ENCODE measurements around the gene XAB2. TPM values are rescaled to one million over a fixed set of nuclear protein-coding genes. Genes with fewer than 3 reads are reported as not detected.

Gene XAB2
- total and polyA plus RNA-seq, 4 donors: 34.1 to 48.3 (median 39.3) TPM

- Histone ChIP-seq H3K9ac (ENCODE audit: insufficient read depth in 1 of 2, low read length in 2 of 2) (peak within 1 kb of the TSS; percentile 1 to 37), H3K9me3 (ENCODE audit: control insufficient read depth in 4 of 4, insufficient read depth in 3 of 4, low read length in 3 of 4) (peaks cover 0 to 2% (median 0%) of the 10 kb centered on the region in 4 donors), H3K4me1 (ENCODE audit: control insufficient read depth in 5 of 5, insufficient read depth in 5 of 5, low read length in 5 of 5) (peaks cover 0 to 12% (median 0%) of the 10 kb centered on the region in 5 donors), H3K4me3 (peak within 1 kb of the TSS; percentile 51), H3K27me3 (ENCODE audit: control insufficient read depth in 3 of 3, insufficient read depth in 3 of 3, low read length in 2 of 3) (peaks cover 0 to 3% (median 0%) of the 10 kb centered on the region in 3 donors), H3K27ac (ENCODE audit: low read depth in 1 of 2, low read length in 1 of 2) (peak within 1 kb of the TSS in 1 of 2 donors; percentile 86), H3K36me3 (ENCODE audit: control insufficient read depth in 4 of 4, insufficient read depth in 4 of 4, low read length in 4 of 4) (peaks cover 0 to 12% (median 3%) of the 10 kb centered on the region in 4 donors)
- WGBS, 2 donors: 4 to 7% methylated on average over 43 to 61 of the region's 61 CpGs
- no peak for TF ChIP-seq CTCF (IDR thresholded peaks at IDR 0.05; ENCODE audit: control extremely low read depth, extremely low read depth)
- DNase-seq (peak; percentile 33 to 76 (median 59)), ATAC-seq (ENCODE audit: insufficient read depth, low FRiP score) (peak; percentile 93)
Measured at GRCh38 chr19:7636691-7637373, 7.5 kb upstream of the XAB2 start, which contains the start of gene STXBP2. Gene STXBP2, plus strand, starts transcription at chr19:7637110. Its CDS starts 40 bp downstream, at chr19:7637150.

GRCh38 chr19:7636317-7636690 lies 7.0 kb upstream of the XAB2 start:
- TF ChIP-seq CTCF (IDR thresholded peaks at IDR 0.05; ENCODE audit: control extremely low read depth, extremely low read depth): no peak
- Histone ChIP-seq H3K36me3 (ENCODE audit: control insufficient read depth in 4 of 4, insufficient read depth in 4 of 4, low read length in 4 of 4) (peaks cover 0 to 12% (median 3%) of the 10 kb centered on the region in 4 donors), H3K4me1 (ENCODE audit: control insufficient read depth in 5 of 5, insufficient read depth in 5 of 5, low read length in 5 of 5) (peaks cover 0 to 12% (median 0%) of the 10 kb centered on the region in 5 donors), H3K27ac (ENCODE audit: low read depth in 1 of 2, low read length in 1 of 2) (peak overlapping the region in 1 of 2 donors; percentile 60), H3K9ac (ENCODE audit: insufficient read depth in 1 of 2, low read length in 2 of 2) (no peak overlapping the region), H3K27me3 (ENCODE audit: control insufficient read depth in 3 of 3, insufficient read depth in 3 of 3, low read length in 2 of 3) (peaks cover 0 to 3% (median 0%) of the 10 kb centered on the region in 3 donors), H3K4me3 (no peak overlapping the region), H3K9me3 (ENCODE audit: control insufficient read depth in 4 of 4, insufficient read depth in 3 of 4, low read length in 3 of 4) (peaks cover 0 to 2% (median 0%) of the 10 kb centered on the region in 4 donors)
- WGBS, 2 donors: 68 to 70% methylated on average over 16 of the region's 16 CpGs
- ATAC-seq (ENCODE audit: insufficient read depth, low FRiP score): no peak
- no peak for DNase-seq

GRCh38 chr19:7635670-7636069 lies 6.3 kb upstream of the XAB2 start:
- peaks cover 0 to 3% (median 0%) of the 10 kb centered on the region in 3 donors for H3K27me3 ChIP-seq (ENCODE audit: control insufficient read depth in 3 of 3, insufficient read depth in 3 of 3, low read length in 2 of 3)
- H3K27ac ChIP-seq (ENCODE audit: low read depth in 1 of 2, low read length in 1 of 2): no peak overlapping the region
- no peak for TF ChIP-seq CTCF (IDR thresholded peaks at IDR 0.05; ENCODE audit: control extremely low read depth, extremely low read depth)
- no peak for DNase-seq
- no peak overlapping the region for H3K4me3 ChIP-seq
- no peak overlapping the region for H3K9ac ChIP-seq (ENCODE audit: insufficient read depth in 1 of 2, low read length in 2 of 2)
- peaks cover 0 to 14% (median 2%) of the 10 kb centered on the region in 5 donors for H3K4me1 ChIP-seq (ENCODE audit: control insufficient read depth in 5 of 5, insufficient read depth in 5 of 5, low read length in 5 of 5)
- H3K36me3 ChIP-seq (ENCODE audit: control insufficient read depth in 4 of 4, insufficient read depth in 4 of 4, low read length in 4 of 4): peaks cover 0 to 12% (median 3%) of the 10 kb centered on the region in 4 donors
- no peak for ATAC-seq (ENCODE audit: insufficient read depth, low FRiP score)
- H3K9me3 ChIP-seq (ENCODE audit: control insufficient read depth in 4 of 4, insufficient read depth in 3 of 4, low read length in 3 of 4): peaks cover 0 to 2% (median 0%) of the 10 kb centered on the region in 4 donors
- 51 to 63% methylated on average over 6 of the region's 6 CpGs for WGBS, 2 donors

Measured in lung (tissue), 12 donors.